ENCODE measurements around the gene CCNQ.

Gene CCNQ

GRCh38 chrX:153572601-153573000 is 26.3 kb downstream of the CCNQ start:
- DNase-seq (ENCODE audit: low spot score) = no peak

- no peak for DNase-seq (ENCODE audit: low spot score)
These were observed 27.4 kb downstream of the CCNQ start for GRCh38 chrX:153571534-153571908.

- no peak for DNase-seq (ENCODE audit: low spot score)
These were observed 29.5 kb downstream of the CCNQ start for GRCh38 chrX:153569475-153569874.

GRCh38 chrX:153568451-153569011 is 30.4 kb downstream of the CCNQ start:
- no peak for DNase-seq (ENCODE audit: low spot score)

GRCh38 chrX:153565996-153566580 is 32.9 kb downstream of the CCNQ start:
- DNase-seq (ENCODE audit: low spot score) = no peak

- no peak for DNase-seq (ENCODE audit: low spot score)
These were observed 34.8 kb downstream of the CCNQ start for GRCh38 chrX:153564047-153564606.

GRCh38 chrX:153562546-153562945 is 36.4 kb downstream of the CCNQ start:
- DNase-seq (ENCODE audit: low spot score) = no peak

- DNase-seq (ENCODE audit: low spot score) = no peak
These were observed 37.6 kb downstream of the CCNQ start for GRCh38 chrX:153561337-153561736.

GRCh38 chrX:153560466-153560865 is 38.5 kb downstream of the CCNQ start:
- DNase-seq (ENCODE audit: low spot score) = no peak

- DNase-seq (ENCODE audit: low spot score) = peak; percentile 11
These were observed 38.9 kb downstream of the CCNQ start for GRCh38 chrX:153560000-153560399.

GRCh38 chrX:153557618-153558355 is 41.2 kb downstream of the CCNQ start:
- no peak for DNase-seq (ENCODE audit: low spot score)

GRCh38 chrX:153556767-153557166 is 42.2 kb downstream of the CCNQ start:
- DNase-seq (ENCODE audit: low spot score) = no peak

- DNase-seq (ENCODE audit: low spot score) = peak; percentile 75
These were observed 44.3 kb downstream of the CCNQ start for GRCh38 chrX:153554519-153555167.

GRCh38 chrX:153551135-153551534 is 47.8 kb downstream of the CCNQ start:
- peak; percentile 49 for DNase-seq (ENCODE audit: low spot score)

GRCh38 chrX:153549807-153550206 is 49.1 kb downstream of the CCNQ start:
- no peak for DNase-seq (ENCODE audit: low spot score)

- no peak for DNase-seq (ENCODE audit: low spot score)
These were observed 49.7 kb downstream of the CCNQ start for GRCh38 chrX:153549231-153549630.

GRCh38 chrX:153547195-153547594 is 51.7 kb downstream of the CCNQ start:
- no peak for DNase-seq (ENCODE audit: low spot score)

GRCh38 chrX:153546386-153546785 is 52.6 kb downstream of the CCNQ start:
- DNase-seq (ENCODE audit: low spot score) = no peak

- DNase-seq (ENCODE audit: low spot score) = no peak
These were observed 54.2 kb downstream of the CCNQ start for GRCh38 chrX:153544727-153545126.

GRCh38 chrX:153539979-153540358 is 59.0 kb downstream of the CCNQ start:
- no peak for DNase-seq (ENCODE audit: low spot score)

- DNase-seq (ENCODE audit: low spot score) = peak; percentile 84
These were observed 59.6 kb downstream of the CCNQ start for GRCh38 chrX:153539171-153539978.

- no peak for DNase-seq (ENCODE audit: low spot score)
These were observed 60.5 kb downstream of the CCNQ start for GRCh38 chrX:153538424-153538823.

All from AG20443 (cell line).